ENCODE results near the gene FOXQ1.

DNA sequence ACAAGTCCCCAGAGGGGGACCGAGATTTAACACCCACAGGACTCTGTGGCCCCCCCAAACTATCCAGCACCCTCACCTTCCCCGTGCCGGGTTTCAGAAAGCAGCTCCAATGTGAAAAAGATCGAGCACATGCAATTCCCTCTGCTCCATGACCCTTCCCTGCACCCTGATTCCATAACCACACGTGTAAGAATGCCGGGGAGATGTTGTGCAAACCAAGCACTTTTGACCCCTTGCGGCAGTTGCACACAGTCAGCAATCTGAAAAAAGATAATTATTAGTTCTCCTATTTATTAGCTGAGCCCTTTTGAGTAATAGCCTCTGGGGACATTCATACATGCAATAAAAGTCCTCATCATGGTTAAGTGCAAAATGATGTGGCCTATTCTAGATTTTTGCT lies 13.0 kb downstream of the FOXQ1 start:
- TF ChIP-seq CTCF (IDR thresholded peaks at IDR 0.05) (no peak), ZFX (IDR thresholded peaks at IDR 0.05; ENCODE audit: borderline replicate concordance) (no peak)

Data from 22Rv1 (cell line).